DND-41 (cell line): ENCODE data around the gene SAMD9.
A peak's percentile ranks its signal among the peaks of the same experiment; 100 is the strongest.
"Not testable (repeated sequence)": the region's sequence is repeated elsewhere in the genome, so short reads cannot be mapped to it uniquely, and the experiment has no call there.

Experiments
- ATAC-seq: fragments of 200-7000 bp; cut with Tn5 transposase; 3 replicates; pipeline ENCODE4 v1.9.1; 2021; ENCODE audit warnings: low read depth; ENCODE audit not compliant: insufficient read depth
- DNase-seq: peaks from one replicate; pipeline ENCODE4 v3.0.0-alpha.2; 2020
- H2AFZ ChIP-seq: 2 replicates; pipeline ENCODE4 v1.6.0; 2012; ENCODE audit warnings: low read depth, low read length
- H3K27ac ChIP-seq: 2 replicates; pipeline ENCODE4 v1.5.1; 2012; ENCODE audit warnings: low read length, inconsistent platforms
- H3K27me3 ChIP-seq: fragments of 200-600 bp; sonication (generic); 2 replicates; pipeline ENCODE4 v1.6.0; 2012; ENCODE audit warnings: low read length, mild to moderate bottlenecking, inconsistent platforms; ENCODE audit not compliant: insufficient read depth, poor library complexity
- H3K36me3 ChIP-seq: 2 replicates; pipeline ENCODE4 v1.5.1; 2012; ENCODE audit warnings: low read length, inconsistent platforms; ENCODE audit not compliant: insufficient read depth
- H3K4me1 ChIP-seq: 2 replicates; pipeline ENCODE4 v1.5.1; 2012; ENCODE audit warnings: mild to moderate bottlenecking, low read length; ENCODE audit not compliant: insufficient read depth
- H3K4me2 ChIP-seq: 2 replicates; pipeline ENCODE4 v1.6.0; 2012; ENCODE audit warnings: mild to moderate bottlenecking, moderate library complexity, low read length, inconsistent platforms; ENCODE audit not compliant: insufficient read depth
- H3K4me3 ChIP-seq, 2 experiments: fragments of 200-600 bp in 1 of 2; shearing (Covaris generic) in 1 of 2; 2 replicates each; pipeline ENCODE4 v1.5.1; 2012 to 2016; ENCODE audit warnings: inconsistent platforms in 2 of 2, low read length in 2 of 2, mild to moderate bottlenecking in 2 of 2, low read depth in 1 of 2, moderate library complexity in 1 of 2
- H3K79me2 ChIP-seq: 2 replicates; pipeline ENCODE4 v1.6.0; 2012; ENCODE audit warnings: low read length, inconsistent platforms; ENCODE audit not compliant: insufficient read depth
- H3K9ac ChIP-seq: 2 replicates; pipeline ENCODE4 v1.6.0; 2012; ENCODE audit warnings: low read depth, mild to moderate bottlenecking, inconsistent platforms, low read length, moderate library complexity
- H3K9me3 ChIP-seq: 2 replicates; pipeline ENCODE4 v1.5.1; 2012; ENCODE audit warnings: low read length, moderate library complexity, mild to moderate bottlenecking, inconsistent platforms; ENCODE audit not compliant: insufficient read depth, severe bottlenecking
- H4K20me1 ChIP-seq: 2 replicates; pipeline ENCODE4 v1.6.0; 2012; ENCODE audit warnings: low read length; ENCODE audit not compliant: insufficient read depth
- CTCF ChIP-seq: IDR thresholded peaks from 2 replicates; pipeline ENCODE4 v1.5.1; 2012; ENCODE audit warnings: borderline replicate concordance, low read length, moderate library complexity, mild to moderate bottlenecking; ENCODE audit not compliant: poor library complexity, severe bottlenecking; ENCODE audit errors: extremely low read depth
- EZH2 ChIP-seq: IDR thresholded peaks from 3 replicates; pipeline ENCODE4 v1.6.1; 2012; ENCODE audit warnings: borderline replicate concordance, low read depth, mild to moderate bottlenecking, moderate library complexity, low read length, inconsistent platforms; ENCODE audit not compliant: severe bottlenecking

Gene SAMD9

GRCh38 chr7:93108003-93108402 is 9.8 kb downstream of the SAMD9 start:
- H4K20me1 ChIP-seq = no peaks in the 10 kb centered on the region
- peaks cover 6% of the 10 kb centered on the region; the same call in 1 of the 2 replicates for H3K79me2 ChIP-seq
- H3K36me3 ChIP-seq = peaks cover 62% of the 10 kb centered on the region
- TF ChIP-seq CTCF = no peak
- TF ChIP-seq EZH2 = no peak
- H2AFZ ChIP-seq = no peak overlapping the region
- H3K9ac ChIP-seq = no peak overlapping the region
- no peak for DNase-seq
- no peak overlapping the region for H3K27ac ChIP-seq
- no peak for ATAC-seq
- H3K4me1 ChIP-seq = no peaks in the 10 kb centered on the region
- no peak overlapping the region for H3K4me2 ChIP-seq
- no peaks in the 10 kb centered on the region for H3K27me3 ChIP-seq
- no peak overlapping the region for H3K4me3 ChIP-seq
- no peaks in the 10 kb centered on the region for H3K9me3 ChIP-seq

- Histone ChIP-seq H3K27me3 (no peaks in the 10 kb centered on the region), H4K20me1 (no peaks in the 10 kb centered on the region), H3K9me3 (no peaks in the 10 kb centered on the region), H3K9ac (no peak overlapping the region), H3K79me2 (no peaks in the 10 kb centered on the region), H3K4me1 (no peaks in the 10 kb centered on the region), H2AFZ (no peak overlapping the region), H3K36me3 (no peaks in the 10 kb centered on the region), H3K27ac (no peak overlapping the region), H3K4me2 (no peak overlapping the region), H3K4me3 (no peak overlapping the region)
- TF ChIP-seq CTCF (no peak), EZH2 (no peak)
- no peak for ATAC-seq
- DNase-seq = no peak
Observed at GRCh38 chr7:93097388-93097787, 20.4 kb downstream of the SAMD9 start.

- H3K9ac ChIP-seq = no peak overlapping the region
- no peak overlapping the region for H3K27ac ChIP-seq
- no peaks in the 10 kb centered on the region for H3K79me2 ChIP-seq
- H4K20me1 ChIP-seq = no peaks in the 10 kb centered on the region
- H3K4me3 ChIP-seq = no peak overlapping the region
- peak; percentile 66; the same call in 2 of the 3 replicates for ATAC-seq
- H2AFZ ChIP-seq = no peak overlapping the region
- H3K36me3 ChIP-seq = no peaks in the 10 kb centered on the region
- no peaks in the 10 kb centered on the region for H3K27me3 ChIP-seq
- H3K4me1 ChIP-seq = no peaks in the 10 kb centered on the region
- no peaks in the 10 kb centered on the region for H3K9me3 ChIP-seq
- no peak for DNase-seq
- no peak overlapping the region for H3K4me2 ChIP-seq
- TF ChIP-seq CTCF = peak; percentile 55
- no peak for TF ChIP-seq EZH2
Observed at GRCh38 chr7:93092757-93093370, 24.9 kb downstream of the SAMD9 start.

GRCh38 chr7:93073357-93073756 is 44.4 kb downstream of the SAMD9 start:
- ATAC-seq, H3K27ac ChIP-seq: not testable (repeated sequence)

More at GRCh38 chr7:93073357-93073756, 44.4 kb downstream of the SAMD9 start:
- not testable (repeated sequence) for DNase-seq, H3K4me3 ChIP-seq, H3K79me2 ChIP-seq, H3K9ac ChIP-seq, H3K4me2 ChIP-seq, H2AFZ ChIP-seq, H3K4me1 ChIP-seq, H4K20me1 ChIP-seq, H3K36me3 ChIP-seq, H3K27me3 ChIP-seq, H3K9me3 ChIP-seq
